Vagina (tissue), 2 donors: ENCODE results near the gene IL1RAPL1.

Source experiments
- CTCF ChIP-seq, 3 experiments: fragments of 450-650 bp in 2 of 3; fragments of 200-600 bp in 1 of 3; sonication (generic) in 1 of 3; IDR thresholded peaks; one replicate each; pipeline ENCODE4 v1.5.1; 2017 to 2019; ENCODE audit warnings: antibody characterized with exemption in 3 of 3, mild to moderate bottlenecking in 2 of 3, moderate library complexity in 2 of 3
- POLR2A ChIP-seq, 2 donors: fragments of 450-650 bp; IDR thresholded peaks; one replicate each; pipeline ENCODE4 v1.6.1; 2017; ENCODE audit warnings: antibody characterized with exemption in 2 of 2, mild to moderate bottlenecking in 2 of 2, moderate library complexity in 2 of 2
- POLR2AphosphoS5 ChIP-seq, 2 donors: sonication (generic); formaldehyde crosslinking; IDR thresholded peaks; one replicate each; pipeline ENCODE4 v1.9.0; 2017; ENCODE audit warnings: antibody characterized with exemption in 2 of 2, mild to moderate bottlenecking in 2 of 2, low read depth in 1 of 2; ENCODE audit not compliant: insufficient read depth in 1 of 2

- TF ChIP-seq CTCF (IDR thresholded peaks at IDR 0.05) = no peak
- no peak for TF ChIP-seq POLR2AphosphoS5 (IDR thresholded peaks at IDR 0.05; ENCODE audit: insufficient read depth in 1 of 2, low read depth in 1 of 2)
- TF ChIP-seq POLR2A (IDR thresholded peaks at IDR 0.05) = no peak
These were observed 1314.8 kb downstream of the IL1RAPL1 start for GRCh38 chrX:29902004-29902403.
